GM12801 (cell line): ENCODE data around the gene EPB41.

Experiments used
- CTCF ChIP-seq: IDR thresholded peaks from one replicate; pipeline ENCODE4 v1.5.1; 2011; ENCODE audit warnings: control low read depth; ENCODE audit not compliant: insufficient read length; ENCODE audit errors: extremely low read depth

The EPB41 gene

GRCh38 chr1:28921286-28921869, 7.0 kb downstream of the EPB41 start:
- no peak for TF ChIP-seq CTCF

- TF ChIP-seq CTCF: no peak
Measured at GRCh38 chr1:28925350-28925891, 11.1 kb downstream of the EPB41 start.

GRCh38 chr1:28926629-28927265, 12.4 kb downstream of the EPB41 start:
- no peak for TF ChIP-seq CTCF

GRCh38 chr1:28927266-28927647, 12.9 kb downstream of the EPB41 start:
- TF ChIP-seq CTCF: no peak

- no peak for TF ChIP-seq CTCF
Measured at GRCh38 chr1:28927648-28928313, 13.4 kb downstream of the EPB41 start.

GRCh38 chr1:28928314-28928941, 14.1 kb downstream of the EPB41 start:
- TF ChIP-seq CTCF: no peak

- no peak for TF ChIP-seq CTCF
Measured at GRCh38 chr1:28933277-28933676, 18.9 kb downstream of the EPB41 start.
